ENCODE data around the gene AGMAT. TPM values are rescaled to one million over a fixed set of nuclear protein-coding genes. Genes with fewer than 3 reads are reported as not detected.
A peak's percentile ranks its signal among the peaks of the same experiment; 100 is the strongest.

Gene AGMAT
- total RNA-seq, 1 donor from 2014 or later = 0.41 TPM

GRCh38 chr1:15610167-15610566, 25.3 kb upstream of the AGMAT start:
- no peak for TF ChIP-seq EZH2 (IDR thresholded peaks at IDR 0.05; ENCODE audit: insufficient read depth, low read length)
- TF ChIP-seq CTCF (IDR thresholded peaks at IDR 0.05; ENCODE audit: insufficient read depth, low read depth, low read length) = no peak
- no peak overlapping the region for H3K27ac Mint-ChIP-seq (ENCODE audit: unreplicated experiment)
- no peak for FAIRE-seq
- no peak for DNase-seq (ENCODE audit: low read depth)
- no peaks in the 10 kb centered on the region for H3K4me1 Mint-ChIP-seq (ENCODE audit: low read depth, unreplicated experiment)
- H3K4me2 ChIP-seq (ENCODE audit: low read length) = no peak overlapping the region
- H3K4me1 ChIP-seq (ENCODE audit: insufficient read depth, low read length) = no peaks in the 10 kb centered on the region
- H3K27ac ChIP-seq (ENCODE audit: low read depth, low read length) = no peak overlapping the region
- no peak overlapping the region for H3K9ac ChIP-seq (ENCODE audit: low read length)
- H3K9me3 ChIP-seq (ENCODE audit: insufficient read depth, low read depth, low read length) = no peaks in the 10 kb centered on the region
- peaks cover 12% of the 10 kb centered on the region for H3K27me3 Mint-ChIP-seq (ENCODE audit: low read depth, unreplicated experiment)
- no peaks in the 10 kb centered on the region for H3K36me3 ChIP-seq (ENCODE audit: insufficient read depth, low read length)
- no peaks in the 10 kb centered on the region for H3K9me3 Mint-ChIP-seq (ENCODE audit: unreplicated experiment)
- peaks cover 5% of the 10 kb centered on the region for H3K36me3 Mint-ChIP-seq (ENCODE audit: low read depth, unreplicated experiment)
- H3K4me3 ChIP-seq (ENCODE audit: insufficient read depth, low read depth, low read length) = no peak overlapping the region
- no peaks in the 10 kb centered on the region for H3K79me2 ChIP-seq (ENCODE audit: insufficient read depth, low read length)
- H2AFZ ChIP-seq (ENCODE audit: low read depth, low read length) = no peak overlapping the region
- no peak overlapping the region for H3K4me3 Mint-ChIP-seq (ENCODE audit: unreplicated experiment)
- no peaks in the 10 kb centered on the region for H3K27me3 ChIP-seq (ENCODE audit: insufficient read depth, low read length)
- H4K20me1 ChIP-seq (ENCODE audit: insufficient read depth, low read length) = no peaks in the 10 kb centered on the region

GRCh38 chr1:15609631-15610030, 24.8 kb upstream of the AGMAT start:
- H3K36me3 Mint-ChIP-seq (ENCODE audit: low read depth, unreplicated experiment) = peaks cover 5% of the 10 kb centered on the region
- no peaks in the 10 kb centered on the region for H4K20me1 ChIP-seq (ENCODE audit: insufficient read depth, low read length)

More at GRCh38 chr1:15609631-15610030, 24.8 kb upstream of the AGMAT start:
- H3K4me3 ChIP-seq (ENCODE audit: insufficient read depth, low read depth, low read length) = no peak overlapping the region
- H3K9me3 Mint-ChIP-seq (ENCODE audit: unreplicated experiment) = no peaks in the 10 kb centered on the region
- H3K27ac ChIP-seq (ENCODE audit: low read depth, low read length) = no peak overlapping the region
- no peaks in the 10 kb centered on the region for H3K27me3 ChIP-seq (ENCODE audit: insufficient read depth, low read length)
- H3K79me2 ChIP-seq (ENCODE audit: insufficient read depth, low read length) = no peaks in the 10 kb centered on the region
- no peak overlapping the region for H3K4me2 ChIP-seq (ENCODE audit: low read length)
- H3K4me1 Mint-ChIP-seq (ENCODE audit: low read depth, unreplicated experiment) = no peaks in the 10 kb centered on the region
- H3K4me3 Mint-ChIP-seq (ENCODE audit: unreplicated experiment) = no peak overlapping the region
- TF ChIP-seq CTCF (IDR thresholded peaks at IDR 0.05; ENCODE audit: insufficient read depth, low read depth, low read length) = no peak
- TF ChIP-seq EZH2 (IDR thresholded peaks at IDR 0.05; ENCODE audit: insufficient read depth, low read length) = no peak
- FAIRE-seq = no peak
- H3K9me3 ChIP-seq (ENCODE audit: insufficient read depth, low read depth, low read length) = no peaks in the 10 kb centered on the region
- H3K27ac Mint-ChIP-seq (ENCODE audit: unreplicated experiment) = no peak overlapping the region
- DNase-seq (ENCODE audit: low read depth) = no peak
- H2AFZ ChIP-seq (ENCODE audit: low read depth, low read length) = peak overlapping the region; percentile 41
- no peak overlapping the region for H3K9ac ChIP-seq (ENCODE audit: low read length)
- no peaks in the 10 kb centered on the region for H3K36me3 ChIP-seq (ENCODE audit: insufficient read depth, low read length)
- no peaks in the 10 kb centered on the region for H3K4me1 ChIP-seq (ENCODE audit: insufficient read depth, low read length)
- H3K27me3 Mint-ChIP-seq (ENCODE audit: low read depth, unreplicated experiment) = peaks cover 14% of the 10 kb centered on the region
